T-cell (primary cell): ENCODE data around the gene ULK4. TPM values are rescaled to one million over a fixed set of nuclear protein-coding genes. Genes with fewer than 3 reads are reported as not detected.

Experiments used
- ATAC-seq, 4 experiments: fragments of 200-7000 bp in 3 of 4; fragments of 150-1000 bp in 1 of 4; cut with Tn5 transposase; replicated peaks in 1 of 4; 1 replicate in 3 of 4; 2 replicates in 1 of 4; pipeline ENCODE4 v1.10.0; 2021; ENCODE audit warnings: moderate library complexity in 3 of 4, mild to moderate bottlenecking in 2 of 4, moderate number of reproducible peaks in 1 of 4
- CTCF ChIA-PET, 2 donors: fragments of 300-600 bp; sonication (Branson Sonifier 250); formaldehyde crosslinking; loops; one replicate each; lab custom pipeline; 2022; ENCODE audit warnings: antibody characterized with exemption in 2 of 2; lab: Charles Lee
- POLR2A ChIA-PET, 2 donors: fragments of 300-600 bp; sonication (Branson Sonifier 250); formaldehyde crosslinking; loops; one replicate each; lab custom pipeline; 2022; ENCODE audit warnings: antibody characterized with exemption in 2 of 2; lab: Charles Lee
- DNase-seq, 35 experiments: peaks; one replicate each; pipeline versions ENCODE4 v3.0.0 to v3.0.0-alpha.2; 2013 to 2023
- H3K27ac ChIP-seq: one replicate; pipeline ENCODE4 v1.5.1; 2013; ENCODE audit warnings: low read length
- H3K27me3 ChIP-seq, 2 experiments: replicated peaks in 1 of 2; 1 replicate in 1 of 2; 2 replicates in 1 of 2; pipeline versions ENCODE4 v1.6.1 to v1.7.0; 2013; ENCODE audit warnings: low read length in 1 of 2, mixed read lengths in 1 of 2; ENCODE audit not compliant: control insufficient read depth in 2 of 2, insufficient read depth in 2 of 2; ENCODE audit errors: extremely low read depth in 1 of 2
- H3K36me3 ChIP-seq, 2 donors: 1 replicate in 1 of 2; 2 replicates in 1 of 2; pipeline versions ENCODE4 v1.6.1 to v1.7.0; 2013; ENCODE audit warnings: low read length in 1 of 2; ENCODE audit not compliant: control insufficient read depth in 2 of 2, insufficient read depth in 1 of 2; ENCODE audit errors: extremely low read depth in 1 of 2
- H3K4me1 ChIP-seq, 2 experiments: 1 replicate in 1 of 2; 2 replicates in 1 of 2; pipeline versions ENCODE4 v1.6.1 to v1.7.0; 2013; ENCODE audit warnings: low read length in 2 of 2, mixed read lengths in 1 of 2; ENCODE audit not compliant: insufficient read depth in 2 of 2, control insufficient read depth in 1 of 2; ENCODE audit errors: extremely low read depth in 1 of 2
- H3K4me3 ChIP-seq, 2 donors: 1 replicate in 1 of 2; 2 replicates in 1 of 2; pipeline versions ENCODE4 v1.5.1 to v1.7.0; 2013; ENCODE audit warnings: mild to moderate bottlenecking in 2 of 2, low read length in 1 of 2, moderate library complexity in 1 of 2; ENCODE audit not compliant: control insufficient read depth in 1 of 2; ENCODE audit errors: extremely low read depth in 1 of 2
- H3K9me3 ChIP-seq: 2 replicates; pipeline ENCODE4 v1.7.0; 2013
- H3K27ac Mint-ChIP-seq, 2 donors: one replicate each; pipeline ENCODE4 v1.8.0; 2020 to 2021; ENCODE audit warnings: mild to moderate bottlenecking in 2 of 2, mixed read lengths in 2 of 2
- H3K27me3 Mint-ChIP-seq, 2 donors: one replicate each; pipeline ENCODE4 v1.8.0; 2021 to 2022; ENCODE audit warnings: mixed read lengths in 2 of 2
- H3K36me3 Mint-ChIP-seq: one replicate; pipeline ENCODE4 v1.8.0; 2021; ENCODE audit warnings: mixed read lengths
- H3K4me1 Mint-ChIP-seq, 3 donors: one replicate each; pipeline ENCODE4 v1.8.0; 2020 to 2022; ENCODE audit warnings: mixed read lengths in 3 of 3, mild to moderate bottlenecking in 1 of 3
- H3K4me3 Mint-ChIP-seq, 3 donors: one replicate each; pipeline ENCODE4 v1.8.0; 2020 to 2022; ENCODE audit warnings: mild to moderate bottlenecking in 3 of 3, mixed read lengths in 3 of 3, moderate library complexity in 3 of 3
- H3K9me3 Mint-ChIP-seq, 3 donors: one replicate each; pipeline ENCODE4 v1.8.0; 2020 to 2022; ENCODE audit warnings: mixed read lengths in 3 of 3
- WGBS: methylation state at CpG from one replicate; pipeline ENCODE4 v1.1.5; 2013; ENCODE audit warnings: missing lambda C conversion rate; ENCODE audit not compliant: insufficient coverage; 5-methylcytosine and 5-hydroxymethylcytosine counted together
- total RNA-seq, 35 experiments: library from RNA in 6 of 35; stranded (reverse) in 6 of 35; fragments of 120-200 nt in 1 of 35; gene quantifications; one replicate each; pipeline versions ENCODE4 v1.2.1 to v1.2.4 and lab custom pipeline; 2013 to 2026

The ULK4 gene
- total RNA-seq, 5 donors from 2014 or later (not counting 1 experiment from before 2014, with no cell fraction given): 17.5 to 28.2 (median 19.7) TPM

DNA sequence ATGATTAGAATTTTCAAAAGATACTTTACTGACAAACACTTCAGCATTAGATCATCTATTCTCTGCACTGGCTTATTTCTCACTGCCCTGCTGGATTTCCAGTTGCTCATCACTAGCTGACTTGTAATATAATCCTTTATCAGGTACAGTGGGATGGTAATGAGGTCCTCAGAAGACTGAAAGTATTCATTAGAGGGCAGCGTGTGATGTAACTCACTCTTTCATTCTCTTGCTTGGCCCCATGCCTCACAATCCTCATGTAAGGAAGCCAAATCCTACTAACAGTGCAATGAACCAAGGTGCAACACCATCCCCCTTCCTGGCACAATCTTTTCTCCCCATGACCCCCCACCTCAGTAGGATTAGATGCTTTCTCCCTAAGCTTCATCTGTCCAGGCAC lies 472.7 kb downstream of the ULK4 start:
- no peaks in the 10 kb centered on the region for H3K4me1 Mint-ChIP-seq
- ChIA-PET POLR2A (no interaction called here), CTCF (no interaction called here)
- H3K36me3 Mint-ChIP-seq: peaks cover 8% of the 10 kb centered on the region
- H3K27ac Mint-ChIP-seq: no peak overlapping the region
- H3K36me3 ChIP-seq: no peaks in the 10 kb centered on the region
- no peaks in the 10 kb centered on the region for H3K9me3 ChIP-seq
- no peak overlapping the region for H3K27ac ChIP-seq
- no peaks in the 10 kb centered on the region for H3K27me3 ChIP-seq
- H3K4me3 Mint-ChIP-seq: no peak overlapping the region
- ATAC-seq (no peak), DNase-seq (no peak)
- peaks cover 0 to 4% (median 3%) of the 10 kb centered on the region in 3 donors for H3K9me3 Mint-ChIP-seq
- no peaks in the 10 kb centered on the region for H3K4me1 ChIP-seq
- H3K4me3 ChIP-seq: no peak overlapping the region
- no peaks in the 10 kb centered on the region for H3K27me3 Mint-ChIP-seq
- WGBS: 100% methylated on average over 1 of the region's 1 CpG

DNA sequence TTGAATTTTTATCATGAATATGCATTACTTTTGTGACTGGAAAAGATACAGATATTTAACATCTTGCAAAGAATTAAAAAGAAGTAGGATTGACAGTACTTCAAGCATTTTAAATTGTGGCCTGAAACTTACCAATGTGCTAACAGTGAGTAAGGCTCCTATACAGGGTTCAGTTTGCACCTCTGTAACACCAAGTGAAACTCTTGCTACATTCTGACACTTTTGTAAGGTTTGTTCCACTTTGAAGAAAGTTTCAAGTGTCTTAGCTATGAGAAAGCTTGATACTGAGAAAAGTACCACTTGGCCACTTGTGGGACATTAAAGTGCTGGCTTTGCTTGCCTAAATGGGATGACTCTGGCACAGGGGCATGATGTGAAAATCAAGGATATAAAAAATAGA lies 473.4 kb downstream of the ULK4 start:
- no peak for DNase-seq
- Histone ChIP-seq H3K4me1 (no peaks in the 10 kb centered on the region), H3K9me3 (no peaks in the 10 kb centered on the region), H3K27ac (no peak overlapping the region), H3K4me3 (no peak overlapping the region), H3K36me3 (no peaks in the 10 kb centered on the region), H3K27me3 (no peaks in the 10 kb centered on the region)
- no peak for ATAC-seq
- H3K9me3 Mint-ChIP-seq: peaks cover 0 to 4% (median 3%) of the 10 kb centered on the region in 3 donors
- peaks cover 8% of the 10 kb centered on the region for H3K36me3 Mint-ChIP-seq
- H3K4me1 Mint-ChIP-seq: no peaks in the 10 kb centered on the region
- no peaks in the 10 kb centered on the region for H3K27me3 Mint-ChIP-seq
- POLR2A ChIA-PET: no interaction called here
- H3K4me3 Mint-ChIP-seq: no peak overlapping the region
- H3K27ac Mint-ChIP-seq: no peak overlapping the region
- CTCF ChIA-PET: no interaction called here

DNA sequence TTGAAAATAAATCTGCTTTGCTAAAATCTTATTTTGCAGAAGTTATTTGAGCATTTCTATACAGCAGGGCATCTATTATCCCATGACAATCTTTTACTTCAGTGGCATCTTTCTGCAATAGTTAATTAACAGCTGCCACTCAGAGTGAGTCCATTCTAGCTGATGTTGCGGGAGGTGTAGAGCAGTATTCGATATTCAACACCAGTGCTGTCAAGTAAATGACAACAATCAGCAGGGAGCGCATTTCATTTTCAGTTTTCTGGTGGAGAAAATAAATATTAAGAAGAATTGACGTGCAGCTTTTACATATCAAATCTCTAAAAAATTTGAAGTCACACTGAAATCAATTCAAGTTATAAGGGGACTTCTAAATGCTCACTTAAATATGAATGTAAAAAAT lies 476.4 kb downstream of the ULK4 start:
- no peak overlapping the region for H3K4me3 Mint-ChIP-seq
- no peaks in the 10 kb centered on the region for H3K4me1 ChIP-seq
- no peaks in the 10 kb centered on the region for H3K27me3 ChIP-seq
- H3K36me3 ChIP-seq: no peaks in the 10 kb centered on the region
- peaks cover 0 to 3% (median 0%) of the 10 kb centered on the region in 3 donors for H3K9me3 Mint-ChIP-seq
- H3K27me3 Mint-ChIP-seq: no peaks in the 10 kb centered on the region
- H3K27ac ChIP-seq: no peak overlapping the region
- H3K9me3 ChIP-seq: no peaks in the 10 kb centered on the region
- POLR2A ChIA-PET: no interaction called here
- no peak overlapping the region for H3K4me3 ChIP-seq
- H3K27ac Mint-ChIP-seq: no peak overlapping the region
- no peak for DNase-seq
- no peaks in the 10 kb centered on the region for H3K4me1 Mint-ChIP-seq
- CTCF ChIA-PET: no interaction called here
- peaks cover 6% of the 10 kb centered on the region for H3K36me3 Mint-ChIP-seq
- no peak for ATAC-seq
- WGBS: no CpG with 5 or more reads among the region's 4 CpGs

DNA sequence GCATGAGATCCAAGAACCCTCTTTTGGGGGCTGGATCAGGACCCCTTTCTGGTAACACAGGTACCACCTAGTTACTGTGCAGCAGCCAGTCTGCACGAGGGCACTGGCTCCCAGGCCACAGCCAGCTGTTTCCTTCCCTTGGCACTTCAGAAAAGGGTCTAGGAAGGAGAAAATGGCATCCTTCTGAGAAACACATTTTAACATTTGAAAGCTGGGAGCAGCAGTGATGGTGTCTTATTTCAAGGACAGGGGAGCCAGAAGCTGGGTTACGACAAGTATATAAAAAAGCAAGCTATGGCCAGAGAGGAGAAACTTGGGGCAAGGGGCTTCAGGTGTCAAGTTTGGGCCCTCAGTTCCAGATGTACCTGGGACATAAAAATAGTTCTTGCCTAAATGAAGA lies 479.8 kb downstream of the ULK4 start:
- no peak overlapping the region for H3K27ac ChIP-seq
- ATAC-seq: no peak
- ChIA-PET POLR2A (no interaction called here), CTCF (no interaction called here)
- Mint-ChIP-seq H3K4me3 (no peak overlapping the region), H3K27ac (no peak overlapping the region), H3K36me3 (peaks cover 9% of the 10 kb centered on the region), H3K9me3 (peaks cover 0 to 3% (median 0%) of the 10 kb centered on the region in 3 donors), H3K27me3 (no peaks in the 10 kb centered on the region), H3K4me1 (no peaks in the 10 kb centered on the region)
- no peaks in the 10 kb centered on the region for H3K9me3 ChIP-seq
- H3K4me1 ChIP-seq: no peaks in the 10 kb centered on the region
- no peaks in the 10 kb centered on the region for H3K27me3 ChIP-seq
- H3K36me3 ChIP-seq: no peaks in the 10 kb centered on the region
- no peak overlapping the region for H3K4me3 ChIP-seq
- WGBS: no CpG with 5 or more reads among the region's 2 CpGs
- no peak for DNase-seq

DNA sequence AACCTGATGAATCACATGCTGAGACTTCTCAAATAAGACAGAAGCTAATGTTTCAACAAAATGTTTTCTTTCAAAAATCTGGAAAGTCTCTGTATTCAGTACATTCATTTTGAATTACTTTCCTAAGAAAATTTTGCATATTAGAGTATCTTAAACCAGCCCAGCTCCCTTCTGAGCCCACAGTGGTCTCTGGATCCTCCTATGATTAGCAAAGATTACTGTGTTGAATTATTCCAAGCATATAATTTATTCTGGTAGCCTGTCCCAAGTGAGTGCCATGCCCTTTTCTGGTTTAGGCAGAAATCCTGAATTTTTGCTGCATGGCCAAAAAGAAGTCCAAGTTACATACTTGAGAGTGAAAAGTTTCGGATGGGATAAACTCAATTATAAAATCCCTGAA lies 483.6 kb downstream of the ULK4 start:
- Mint-ChIP-seq H3K27ac (no peak overlapping the region), H3K4me1 (no peaks in the 10 kb centered on the region), H3K4me3 (no peak overlapping the region), H3K9me3 (peaks cover 9 to 19% (median 12%) of the 10 kb centered on the region in 3 donors), H3K27me3 (no peaks in the 10 kb centered on the region), H3K36me3 (peaks cover 15% of the 10 kb centered on the region)
- ATAC-seq: no peak
- Histone ChIP-seq H3K4me3 (no peak overlapping the region), H3K27ac (no peak overlapping the region), H3K36me3 (no peaks in the 10 kb centered on the region), H3K9me3 (no peaks in the 10 kb centered on the region), H3K4me1 (no peaks in the 10 kb centered on the region), H3K27me3 (no peaks in the 10 kb centered on the region)
- ChIA-PET CTCF (interaction anchor here in 1 of 2 donors (0.6 kb wide), 1 partner anchor 740 kb away, joined by 3 read pairs; no protein-coding TSS in a partner anchor), POLR2A (no interaction called here)
- WGBS: no CpG with 5 or more reads among the region's 1 CpG
- no peak for DNase-seq

DNA sequence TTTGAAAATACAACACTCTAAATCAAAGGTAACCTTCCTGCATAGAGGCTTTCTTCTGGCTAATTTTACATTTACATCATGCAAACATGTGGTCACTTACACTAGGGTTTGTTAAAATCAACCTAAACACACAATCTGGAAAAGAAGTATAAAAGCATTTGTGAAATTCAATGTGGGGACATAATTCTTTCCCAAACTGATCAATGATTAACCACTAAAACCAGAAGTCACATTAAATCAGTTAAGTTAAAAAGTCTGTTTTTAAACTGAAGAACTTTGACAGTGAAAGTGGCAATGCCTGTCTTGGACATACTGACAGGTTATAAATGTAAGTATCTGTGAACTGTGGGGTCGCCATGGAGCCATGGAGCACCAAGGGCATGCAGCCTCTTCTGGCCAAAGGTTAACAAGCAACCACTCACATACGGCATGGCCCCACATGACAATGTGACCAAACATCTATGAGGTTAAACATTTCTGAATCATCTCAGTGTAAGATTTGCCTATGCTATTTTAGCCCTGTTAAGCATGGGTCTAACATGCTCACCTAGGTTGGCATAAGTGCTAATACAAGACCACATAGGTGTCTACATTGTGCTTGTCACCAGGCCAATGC lies 484.4 kb downstream of the ULK4 start:
- H3K4me3 Mint-ChIP-seq: no peak overlapping the region
- H3K27ac ChIP-seq: no peak overlapping the region
- POLR2A ChIA-PET: no interaction called here
- DNase-seq: no peak
- H3K4me1 ChIP-seq: no peaks in the 10 kb centered on the region
- H3K27ac Mint-ChIP-seq: no peak overlapping the region
- no peaks in the 10 kb centered on the region for H3K9me3 ChIP-seq
- H3K9me3 Mint-ChIP-seq: peaks cover 9 to 24% (median 19%) of the 10 kb centered on the region in 3 donors
- WGBS: 86% methylated on average over 1 of the region's 2 CpGs
- H3K27me3 ChIP-seq: no peaks in the 10 kb centered on the region
- H3K36me3 ChIP-seq: no peaks in the 10 kb centered on the region
- H3K4me3 ChIP-seq: no peak overlapping the region
- no peak for ATAC-seq
- H3K4me1 Mint-ChIP-seq: no peaks in the 10 kb centered on the region
- no peaks in the 10 kb centered on the region for H3K27me3 Mint-ChIP-seq
- CTCF ChIA-PET: no interaction called here
- peaks cover 20% of the 10 kb centered on the region for H3K36me3 Mint-ChIP-seq

DNA sequence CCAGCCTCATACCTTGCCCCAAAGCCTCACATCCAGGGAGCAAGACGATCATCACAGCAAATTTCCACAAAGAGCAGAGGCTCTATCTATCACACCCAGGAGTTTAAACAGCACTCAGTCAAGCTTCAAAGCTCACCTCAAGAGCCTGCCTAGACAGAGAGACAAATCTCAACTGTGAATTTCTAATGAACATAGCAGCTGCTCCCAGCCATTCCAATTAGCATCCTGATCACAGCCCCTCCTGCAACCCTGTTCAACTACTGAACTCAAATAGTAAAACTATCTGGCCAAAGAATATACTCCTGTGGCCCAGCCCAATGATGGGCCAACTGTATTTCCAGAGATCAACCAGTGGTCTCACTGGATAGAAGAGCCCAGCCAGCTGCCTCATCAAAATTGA lies 492.8 kb downstream of the ULK4 start:
- Mint-ChIP-seq H3K27me3 (no peaks in the 10 kb centered on the region), H3K9me3 (peaks cover 17 to 39% (median 36%) of the 10 kb centered on the region in 3 donors), H3K36me3 (peaks cover 30% of the 10 kb centered on the region), H3K4me3 (no peak overlapping the region), H3K4me1 (no peaks in the 10 kb centered on the region), H3K27ac (no peak overlapping the region)
- Histone ChIP-seq H3K4me1 (no peaks in the 10 kb centered on the region), H3K36me3 (no peaks in the 10 kb centered on the region), H3K27ac (no peak overlapping the region), H3K9me3 (peaks cover 3% of the 10 kb centered on the region), H3K4me3 (no peak overlapping the region), H3K27me3 (no peaks in the 10 kb centered on the region)
- no peak for DNase-seq
- no peak for ATAC-seq
- 78% methylated on average over 1 of the region's 1 CpG for WGBS
- ChIA-PET CTCF (no interaction called here), POLR2A (no interaction called here)
